HG03442 (cell line): ENCODE data around the gene SH2D6.
A peak's percentile ranks its signal among the peaks of the same experiment; 100 is the strongest.
"Not testable (repeated sequence)": the region's sequence is repeated elsewhere in the genome, so short reads cannot be mapped to it uniquely, and the experiment has no call there.

Source experiments
- ATAC-seq: cut with Tn5 transposase; IDR thresholded peaks from one replicate; pipeline ENCODE4 v1.9.1; 2021; ENCODE audit warnings: mild to moderate bottlenecking, moderate library complexity; ENCODE audit not compliant: unreplicated experiment

The SH2D6 gene

GRCh38 chr2:85398426-85399182, 19.9 kb upstream of the SH2D6 start:
- no peak for ATAC-seq

- no peak for ATAC-seq
These were observed 19.4 kb upstream of the SH2D6 start for GRCh38 chr2:85399183-85399455.

- ATAC-seq, result no peak
These were observed 18.5 kb upstream of the SH2D6 start for GRCh38 chr2:85400023-85400422.

DNA sequence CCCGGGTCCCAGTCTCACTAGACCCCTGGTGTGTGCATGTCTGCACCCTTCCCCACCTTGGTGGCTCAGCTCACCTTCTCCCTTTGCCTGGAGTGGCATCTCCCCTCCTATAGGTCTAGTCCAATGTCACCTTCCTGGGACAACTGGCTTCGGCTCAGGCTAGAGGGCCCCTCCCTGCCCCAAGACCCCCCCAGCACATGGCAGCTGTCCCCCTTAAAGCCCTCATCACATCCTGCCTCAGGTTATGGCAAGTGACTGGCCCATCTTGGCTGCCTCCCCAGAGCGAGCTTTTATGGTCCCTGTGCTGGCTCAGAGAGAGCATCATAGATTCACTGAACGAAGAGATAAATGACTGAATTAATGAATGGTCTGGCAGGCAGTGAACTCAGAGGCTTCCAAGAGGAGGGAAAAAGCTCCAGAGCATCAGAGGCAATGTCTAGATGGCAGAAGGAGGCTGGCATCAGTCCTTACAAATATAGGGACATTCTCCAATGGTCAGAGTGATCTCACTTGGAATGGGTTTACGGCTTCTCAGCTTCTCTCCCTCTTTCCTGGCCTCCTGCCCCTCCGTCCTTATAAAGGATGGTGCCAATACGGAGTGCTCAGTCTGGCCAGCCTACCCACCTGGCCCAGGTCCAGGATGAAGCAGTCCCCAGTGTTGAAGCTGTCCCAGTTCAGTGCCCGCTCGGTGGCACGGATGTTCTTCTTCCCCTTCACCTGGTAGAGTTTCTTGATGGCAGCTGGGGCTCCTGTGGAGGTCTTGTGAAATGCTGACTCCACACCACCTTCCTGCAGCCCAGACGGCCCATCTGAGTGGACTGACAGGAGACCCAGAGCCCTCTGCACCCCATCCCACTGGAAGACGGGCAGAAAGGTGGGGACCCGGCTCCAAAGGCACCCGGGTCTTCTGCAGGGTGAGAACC, 17.7 kb upstream of the SH2D6 start:
- ATAC-seq, result no peak

DNA sequence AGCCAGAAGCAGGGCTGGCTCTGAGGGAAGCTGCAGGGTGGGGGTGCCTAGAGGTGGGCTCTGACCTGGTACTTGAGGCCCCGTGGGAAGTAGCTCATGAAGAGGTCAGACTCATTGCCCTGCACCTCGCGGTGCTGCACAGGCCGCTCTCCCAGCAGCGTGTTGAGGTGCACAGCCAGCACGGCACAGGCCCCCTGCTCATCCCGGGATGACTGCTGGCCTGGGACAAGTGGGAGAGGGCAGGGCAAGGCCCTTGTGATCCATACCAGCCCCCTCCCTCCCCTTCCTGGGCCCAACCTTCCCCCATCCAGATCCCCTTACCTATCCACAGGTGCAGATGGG, 17.1 kb upstream of the SH2D6 start:
- no peak for ATAC-seq

DNA sequence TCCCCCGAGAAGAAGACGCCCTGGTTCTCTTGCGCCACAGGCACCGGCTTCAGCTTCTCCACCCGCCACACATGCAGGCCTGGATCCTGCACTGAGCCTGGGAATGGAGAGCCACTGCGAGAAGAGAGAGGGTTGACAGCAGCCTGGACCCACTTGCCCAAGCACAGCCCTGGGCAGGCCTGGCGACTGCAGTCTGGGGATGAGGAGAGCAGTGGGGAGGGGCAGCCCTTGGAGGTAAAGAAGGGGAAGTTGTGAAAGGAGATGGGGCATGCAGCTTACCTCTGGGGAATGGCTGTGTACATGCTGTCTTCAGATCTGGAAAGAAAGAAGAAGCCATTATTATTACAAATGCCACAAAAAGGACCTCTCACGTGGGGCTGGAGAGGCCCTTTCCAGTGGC, 16.7 kb upstream of the SH2D6 start:
- ATAC-seq, result no peak

- ATAC-seq, result peak; percentile 61
These were observed 13.1 kb upstream of the SH2D6 start for GRCh38 chr2:85405201-85406059.

DNA sequence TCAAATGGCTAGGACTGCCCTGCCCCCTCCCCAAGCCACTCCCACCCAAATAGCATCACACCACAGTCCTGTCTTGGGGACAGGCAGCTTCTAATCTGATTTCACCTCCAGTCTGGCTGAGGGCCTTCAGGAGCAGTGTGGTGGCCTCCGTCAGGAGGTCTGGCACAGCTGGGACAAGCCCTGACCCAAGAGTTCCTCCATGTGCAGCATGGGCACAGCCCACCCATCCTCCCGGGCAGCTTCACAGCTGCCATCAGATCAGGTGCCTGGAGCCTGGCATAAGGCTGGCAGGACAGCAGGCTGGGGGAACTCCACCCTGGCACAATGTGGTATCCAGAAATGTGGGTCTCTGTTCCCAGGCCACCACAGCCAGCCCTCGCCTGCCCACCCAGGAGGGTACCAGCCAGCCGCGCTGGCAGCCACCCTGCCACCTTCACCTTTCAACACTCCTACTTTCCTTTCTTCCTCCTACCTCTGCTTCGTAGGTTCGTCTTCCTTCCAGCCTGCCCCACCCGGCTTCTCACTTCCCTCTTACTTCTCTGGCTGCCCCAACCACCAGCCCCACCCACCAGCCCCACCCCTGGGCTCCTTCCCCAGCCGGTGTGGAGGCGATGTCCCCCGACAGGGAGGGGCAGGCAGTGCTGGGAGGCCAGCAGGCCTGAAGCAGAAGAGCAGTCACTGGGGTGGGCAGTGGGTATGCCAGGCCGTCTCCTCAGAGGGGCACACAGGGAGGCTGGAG, 8.5 kb upstream of the SH2D6 start, which contains the start of gene CAPG:
CAPG (minus strand) TSS at position 522 of the 739 bp plus-strand sequence. CDS start 8,221 bp downstream, outside the sequence.
- ATAC-seq, result peak; percentile 49

GRCh38 chr2:85410584-85411404, 7.7 kb upstream of the SH2D6 start:
- peak; percentile 3 for ATAC-seq

- no peak for ATAC-seq
These were observed 7.1 kb upstream of the SH2D6 start for GRCh38 chr2:85411405-85411748.

DNA sequence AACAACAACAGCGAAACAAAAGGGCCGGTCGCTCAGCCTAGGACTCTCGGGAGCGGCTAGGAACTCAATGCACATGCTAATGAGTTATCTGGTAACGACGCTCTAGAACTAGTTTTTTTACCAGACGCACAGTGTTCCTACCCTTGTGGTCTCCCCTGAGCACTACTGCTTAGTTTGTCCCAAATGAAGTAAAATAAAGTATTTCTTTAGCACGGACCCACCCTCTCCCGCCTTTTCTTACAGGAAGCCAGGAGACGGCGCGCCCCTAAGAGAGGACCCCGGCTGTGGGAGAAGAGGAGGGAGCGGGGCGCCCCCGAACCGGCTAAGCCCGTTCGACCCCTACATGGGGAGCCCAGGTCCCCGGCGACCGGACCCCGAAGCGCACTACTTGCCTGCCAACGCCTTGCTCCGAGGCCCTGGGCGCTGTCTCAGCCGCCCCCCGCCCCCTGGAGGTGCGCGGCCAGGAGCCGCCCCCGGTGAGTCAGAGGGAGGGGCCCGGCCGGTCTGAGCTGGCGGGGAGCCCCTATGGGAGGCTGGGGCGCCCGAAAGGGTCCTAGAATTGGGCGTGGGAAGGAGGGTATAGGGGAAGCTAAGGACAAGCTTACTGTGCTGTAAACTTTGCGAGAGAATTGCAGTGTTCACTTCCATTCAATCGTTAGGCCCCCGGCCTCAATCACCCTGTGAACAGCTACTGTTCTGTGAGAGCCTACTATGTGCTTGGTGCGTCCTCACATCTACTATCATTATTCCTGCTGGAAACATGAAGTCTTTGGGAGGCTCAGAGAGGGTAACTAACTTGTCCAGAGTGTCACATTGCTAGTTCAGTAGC, 4.7 kb upstream of the SH2D6 start:
- no peak for ATAC-seq

DNA sequence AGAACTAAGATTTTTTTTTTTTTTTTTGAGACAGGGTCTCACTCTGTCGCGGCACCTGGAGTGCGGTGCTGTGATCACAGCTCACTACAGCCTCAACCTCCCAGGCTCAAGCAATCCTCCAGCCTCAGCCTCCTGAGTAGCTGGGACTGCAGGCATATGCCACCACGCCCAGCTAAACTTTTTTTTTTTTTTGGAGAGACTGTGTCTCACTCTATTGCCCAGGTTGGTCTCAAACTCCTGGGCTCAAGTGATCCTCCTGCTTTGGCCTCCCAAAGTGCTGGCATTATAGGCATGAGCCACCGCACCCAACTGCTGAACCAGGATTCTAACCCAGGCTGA, 4.1 kb upstream of the SH2D6 start:
- ATAC-seq, result not testable (repeated sequence)

DNA sequence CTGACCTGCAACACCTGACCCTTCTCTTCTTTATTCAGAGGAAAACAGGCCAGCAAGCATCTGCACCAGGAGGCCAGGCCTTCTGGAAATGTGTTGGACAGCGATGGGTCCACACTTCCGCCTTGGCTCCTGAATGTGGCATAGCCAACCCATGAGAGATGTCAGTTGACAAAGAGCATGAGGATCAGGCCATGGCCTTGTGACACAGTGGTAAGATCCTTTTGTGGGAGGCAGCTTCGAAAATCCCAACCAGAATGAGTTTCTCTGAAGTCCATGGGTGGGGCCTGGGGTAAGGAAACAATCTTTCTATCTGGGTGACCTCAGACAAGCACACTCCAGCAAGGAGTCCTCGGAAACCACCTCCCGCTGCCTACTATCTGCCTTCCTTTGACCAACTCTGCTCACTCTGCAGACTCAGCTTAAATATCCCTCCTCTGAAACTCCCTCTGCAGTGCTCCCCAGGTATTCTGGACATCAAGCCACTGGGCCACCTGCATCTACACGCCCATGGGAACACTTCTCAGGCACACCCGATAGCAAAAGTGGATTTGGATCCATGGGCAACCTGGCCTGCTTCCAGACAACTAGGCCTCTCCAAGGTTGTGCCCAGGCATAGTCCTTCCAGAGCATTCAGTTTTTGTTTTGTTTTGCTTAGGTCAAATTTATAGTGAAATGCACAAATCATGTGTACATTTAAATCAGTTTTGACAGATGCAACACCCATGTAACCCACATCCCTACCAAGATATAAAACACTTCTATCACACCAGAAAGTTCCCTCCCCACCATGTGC, 3.6 kb upstream of the SH2D6 start:
- ATAC-seq, result no peak

DNA sequence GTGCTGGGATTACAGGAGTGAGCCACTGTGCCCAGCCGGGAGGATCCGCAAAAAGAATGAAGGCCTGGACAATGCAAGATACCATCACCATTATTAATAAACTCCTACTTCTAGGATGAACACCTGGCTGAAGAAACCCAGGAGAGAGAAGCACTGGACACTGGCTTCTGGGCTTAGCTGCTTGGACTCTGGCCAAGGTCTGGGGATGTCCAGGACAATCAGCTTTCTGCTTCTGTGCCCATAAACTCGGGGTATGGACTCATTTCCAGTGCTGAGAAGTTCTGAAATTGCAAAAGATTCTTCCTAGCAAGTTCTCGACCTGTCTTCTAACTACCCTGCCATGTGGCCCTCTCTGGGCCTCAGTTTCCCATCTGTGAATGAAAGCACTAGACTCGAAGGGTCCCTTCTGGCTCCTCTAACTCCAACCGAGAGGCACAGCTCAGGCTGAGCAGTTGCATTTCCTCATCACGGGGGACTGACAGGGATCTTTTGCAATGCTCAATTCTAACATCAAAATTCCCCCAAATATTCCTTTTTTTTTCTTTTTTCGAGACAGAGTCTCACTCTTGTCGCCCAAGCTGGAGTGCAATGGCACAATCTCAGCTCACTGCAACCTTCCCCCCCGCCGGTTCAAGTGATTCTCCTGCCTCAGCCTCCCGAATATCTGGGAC, 2.4 kb upstream of the SH2D6 start:
- ATAC-seq, result no peak

DNA sequence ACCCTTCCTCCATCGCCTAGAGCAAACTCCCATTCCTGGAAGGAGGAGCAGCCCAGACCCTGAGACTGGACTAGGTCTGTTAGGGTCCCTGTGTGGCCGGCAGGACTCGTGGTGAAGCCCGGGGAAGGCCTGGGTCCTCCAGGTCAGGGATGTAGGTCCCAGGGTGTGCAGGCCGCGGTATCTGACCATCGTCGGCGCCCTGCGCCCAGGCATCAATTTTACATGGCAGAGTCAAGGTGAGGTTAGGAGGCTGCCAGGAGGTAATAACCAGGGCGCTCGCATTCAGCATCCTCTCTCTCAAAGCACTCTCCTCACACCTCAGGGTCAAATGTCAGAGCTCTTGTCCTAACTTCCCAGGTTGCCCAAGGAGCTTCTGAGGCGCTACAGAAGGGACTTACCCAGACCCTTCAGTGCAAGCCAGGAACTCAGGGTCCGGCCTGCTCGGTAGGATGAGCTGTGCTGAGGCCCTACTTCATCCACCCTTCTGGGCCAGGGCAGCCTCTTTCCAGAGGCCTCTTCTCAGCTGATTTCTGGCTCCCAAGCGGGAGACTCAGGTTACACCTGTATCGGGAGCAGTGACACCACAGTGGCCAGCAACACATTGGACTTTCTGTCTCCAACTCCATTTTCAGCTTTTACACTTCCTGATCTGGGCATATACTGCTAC, 628 bp downstream of the SH2D6 start:
- ATAC-seq, result peak; percentile 4

DNA sequence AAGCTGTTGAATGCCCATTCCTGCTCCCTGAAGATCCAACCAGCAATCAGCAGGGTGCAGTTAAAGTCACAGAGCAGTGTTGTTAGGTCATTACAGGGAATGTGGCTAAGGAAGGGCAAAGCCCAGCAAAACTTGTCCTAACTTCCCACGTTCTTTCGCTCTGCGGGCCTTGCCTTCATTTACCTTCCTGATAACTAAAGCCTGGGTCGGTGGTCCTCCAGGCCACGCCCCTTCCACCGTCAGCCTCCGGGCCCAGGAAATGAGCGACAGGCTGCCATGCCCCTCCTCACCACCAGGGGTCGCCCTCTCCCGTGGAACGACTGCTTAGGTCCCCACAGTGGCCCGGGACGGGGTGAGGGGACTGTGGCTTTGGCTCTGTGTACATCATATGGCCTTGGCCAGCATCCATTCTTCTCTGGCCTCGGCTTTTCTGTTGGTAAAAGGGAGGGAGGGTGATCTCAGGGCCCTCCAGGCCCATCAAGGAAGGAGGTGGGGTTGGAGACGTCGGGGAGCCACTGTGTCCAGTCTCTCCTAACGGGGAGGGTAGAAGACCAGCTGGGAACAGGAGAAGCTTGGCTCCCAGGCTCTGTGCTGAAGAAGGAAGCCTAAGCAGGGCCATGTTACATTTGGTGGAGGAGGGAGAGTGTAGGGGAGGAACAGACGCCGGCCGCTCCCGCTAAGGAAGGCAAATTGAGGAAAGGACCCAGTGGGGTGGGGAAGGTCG, 2.2 kb downstream of the SH2D6 start:
- peak; percentile 53 for ATAC-seq
